CD4-positive, alpha-beta T cell (primary cell): Measurements from ENCODE around the gene IGFLR1. TPM values are rescaled to one million over a fixed set of nuclear protein-coding genes. Genes with fewer than 3 reads are reported as not detected.

Experiments used
- ATAC-seq: fragments of 200-7000 bp; cut with Tn5 transposase; one replicate; pipeline ENCODE4 v1.10.0; 2022; ENCODE audit warnings: mild to moderate bottlenecking; ENCODE audit not compliant: poor library complexity
- CTCF ChIA-PET: fragments of 350-600 bp; sonication (Branson Sonifier 250); formaldehyde crosslinking; loops from one replicate; lab custom pipeline; 2021; ENCODE audit warnings: antibody characterized with exemption, inconsistent platforms; lab: Charles Lee
- POLR2A ChIA-PET: fragments of 350-600 bp; sonication (Branson Sonifier 250); formaldehyde crosslinking; loops from one replicate; lab custom pipeline; 2021; ENCODE audit warnings: antibody characterized with exemption, inconsistent platforms; lab: Charles Lee
- DNase-seq, 14 experiments: peaks; one replicate each; pipeline ENCODE4 v3.0.0-alpha.2; 2013 to 2020; ENCODE audit warnings: mixed read lengths in 2 of 14
- H3K27ac ChIP-seq, 2 donors: one replicate each; pipeline versions ENCODE4 v1.5.1 to v1.7.0; 2013; ENCODE audit warnings: low read length in 2 of 2, low read depth in 1 of 2, mild to moderate bottlenecking in 1 of 2
- H3K27me3 ChIP-seq, 2 experiments: 1 replicate in 1 of 2; 2 replicates in 1 of 2; pipeline versions ENCODE4 v1.6.1 to v1.7.0; 2013; ENCODE audit warnings: low read length in 2 of 2, control low read depth in 1 of 2, mild to moderate bottlenecking in 1 of 2, moderate library complexity in 1 of 2; ENCODE audit not compliant: insufficient read depth in 2 of 2, control insufficient read depth in 1 of 2
- H3K36me3 ChIP-seq: one replicate; pipeline ENCODE4 v1.6.1; 2013; ENCODE audit warnings: low read length, control low read depth; ENCODE audit not compliant: insufficient read depth
- H3K4me1 ChIP-seq: one replicate; pipeline ENCODE4 v1.6.1; 2013; ENCODE audit warnings: low read length, control low read depth; ENCODE audit not compliant: insufficient read depth
- H3K4me3 ChIP-seq: one replicate; pipeline ENCODE4 v1.5.1; 2013; ENCODE audit warnings: mild to moderate bottlenecking, low read length, moderate library complexity
- H3K9me3 ChIP-seq, 2 experiments: 1 replicate in 1 of 2; 2 replicates in 1 of 2; pipeline versions ENCODE4 v1.6.1 to v1.7.0; 2013; ENCODE audit warnings: low read length in 2 of 2, mild to moderate bottlenecking in 2 of 2, control low read depth in 1 of 2, moderate library complexity in 1 of 2; ENCODE audit not compliant: control insufficient read depth in 1 of 2, insufficient read depth in 1 of 2
- H3K27ac Mint-ChIP-seq: one replicate; pipeline ENCODE4 v1.8.0; 2020; ENCODE audit warnings: mixed read lengths
- H3K27me3 Mint-ChIP-seq: one replicate; pipeline ENCODE4 v1.8.0; 2021; ENCODE audit warnings: mixed read lengths
- H3K36me3 Mint-ChIP-seq: one replicate; pipeline ENCODE4 v1.8.0; 2021; ENCODE audit warnings: low read depth, mixed read lengths
- H3K4me1 Mint-ChIP-seq: one replicate; pipeline ENCODE4 v1.8.0; 2021; ENCODE audit warnings: low read depth, mixed read lengths
- H3K4me3 Mint-ChIP-seq: one replicate; pipeline ENCODE4 v1.8.0; 2020; ENCODE audit warnings: mild to moderate bottlenecking, mixed read lengths
- H3K9me3 Mint-ChIP-seq: one replicate; pipeline ENCODE4 v1.8.0; 2020; ENCODE audit warnings: mixed read lengths
- intact Hi-C, 2 experiments: fragments of 100-400 bp; cut with DNase I in 1 of 2; cut with micrococcal nuclease in 1 of 2; formaldehyde crosslinking; loops; one replicate each; pipeline versions ENCODE4 v1.15.1 to v1.9.0; 2023 to 2025; cut with DNase I, micrococcal nuclease
- total RNA-seq, 174 experiments: library from RNA in 2 of 174; stranded (reverse) in 2 of 174; gene quantifications; one replicate each; pipeline ENCODE4 v1.2.3 and lab custom pipeline; 2021 to 2026
- TF ChIP-seq, protein P1 (sequence below): fragments of 200-600 bp; IDR thresholded peaks from one replicate; pipeline ENCODE4 v1.8.0; 2022; ENCODE audit warnings: antibody characterized with exemption, mild to moderate bottlenecking

Gene IGFLR1
- total RNA-seq, 2 experiments from 2014 or later = 40.3 to 43.1 TPM

DNA sequence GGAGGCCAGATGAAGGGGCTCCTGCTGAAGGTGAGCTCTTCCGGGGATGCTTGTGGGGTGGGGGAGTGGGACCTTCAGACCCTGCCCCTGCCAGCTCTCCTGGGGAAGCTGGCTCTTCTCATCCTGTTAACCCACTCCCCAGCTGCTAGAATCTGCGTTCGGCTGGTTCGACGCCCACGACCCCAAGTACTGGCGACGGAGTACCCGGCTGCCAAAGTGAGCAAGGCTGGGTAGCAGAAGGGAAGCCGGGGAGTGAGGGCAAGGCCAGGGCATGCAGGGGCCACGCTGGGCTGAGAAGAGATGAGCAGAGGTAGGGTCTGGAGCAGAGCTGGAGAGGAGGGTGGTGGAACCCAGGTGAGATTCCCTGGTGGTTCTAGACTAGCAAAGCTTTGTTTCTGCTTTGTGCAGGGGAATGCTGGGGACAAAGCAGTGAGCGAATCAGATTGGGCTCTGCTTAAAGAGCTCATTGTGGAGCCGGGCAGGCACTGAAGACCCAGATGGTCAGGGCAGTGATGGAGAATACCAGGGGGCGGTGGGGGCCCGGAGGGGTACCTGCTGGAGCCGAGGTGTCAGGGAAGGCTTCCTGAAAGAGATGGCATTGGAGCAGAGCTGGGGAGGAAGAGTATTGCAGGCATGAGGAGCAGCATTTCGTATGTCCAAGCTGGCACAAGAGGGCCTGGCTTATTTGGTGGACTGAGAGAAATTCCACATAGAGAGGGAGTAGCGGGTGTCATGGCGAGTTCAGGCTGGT, 14.1 kb downstream of the IGFLR1 start:
- no peak for DNase-seq
- H3K36me3 Mint-ChIP-seq = peaks cover 84% of the 10 kb centered on the region
- Histone ChIP-seq H3K36me3 (peaks cover 99% of the 10 kb centered on the region), H3K9me3 (no peaks in the 10 kb centered on the region), H3K27me3 (no peaks in the 10 kb centered on the region), H3K4me3 (no peak overlapping the region), H3K27ac (no peak overlapping the region), H3K4me1 (no peaks in the 10 kb centered on the region)
- POLR2A ChIA-PET = interaction anchor here (0.6 to 1.3 kb wide), 3 partner anchors 10 to 12 kb away, joined by 3 to 5 read pairs (median 4); no protein-coding TSS in a partner anchor
- no peak overlapping the region for H3K27ac Mint-ChIP-seq
- no peaks in the 10 kb centered on the region for H3K27me3 Mint-ChIP-seq
- CTCF ChIA-PET = no interaction called here
- intact Hi-C loops = no loop called here
- H3K9me3 Mint-ChIP-seq = no peaks in the 10 kb centered on the region
- H3K4me3 Mint-ChIP-seq = no peak overlapping the region
- no peak for ATAC-seq
- TF ChIP-seq, protein P1, sequence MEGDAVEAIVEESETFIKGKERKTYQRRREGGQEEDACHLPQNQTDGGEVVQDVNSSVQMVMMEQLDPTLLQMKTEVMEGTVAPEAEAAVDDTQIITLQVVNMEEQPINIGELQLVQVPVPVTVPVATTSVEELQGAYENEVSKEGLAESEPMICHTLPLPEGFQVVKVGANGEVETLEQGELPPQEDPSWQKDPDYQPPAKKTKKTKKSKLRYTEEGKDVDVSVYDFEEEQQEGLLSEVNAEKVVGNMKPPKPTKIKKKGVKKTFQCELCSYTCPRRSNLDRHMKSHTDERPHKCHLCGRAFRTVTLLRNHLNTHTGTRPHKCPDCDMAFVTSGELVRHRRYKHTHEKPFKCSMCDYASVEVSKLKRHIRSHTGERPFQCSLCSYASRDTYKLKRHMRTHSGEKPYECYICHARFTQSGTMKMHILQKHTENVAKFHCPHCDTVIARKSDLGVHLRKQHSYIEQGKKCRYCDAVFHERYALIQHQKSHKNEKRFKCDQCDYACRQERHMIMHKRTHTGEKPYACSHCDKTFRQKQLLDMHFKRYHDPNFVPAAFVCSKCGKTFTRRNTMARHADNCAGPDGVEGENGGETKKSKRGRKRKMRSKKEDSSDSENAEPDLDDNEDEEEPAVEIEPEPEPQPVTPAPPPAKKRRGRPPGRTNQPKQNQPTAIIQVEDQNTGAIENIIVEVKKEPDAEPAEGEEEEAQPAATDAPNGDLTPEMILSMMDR = no peak
- H3K4me1 Mint-ChIP-seq = no peaks in the 10 kb centered on the region

GRCh38 chr19:35727053-35727955, 14.9 kb downstream of the IGFLR1 start:
- Histone ChIP-seq H3K4me3 (no peak overlapping the region), H3K4me1 (no peaks in the 10 kb centered on the region), H3K27me3 (no peaks in the 10 kb centered on the region), H3K9me3 (no peaks in the 10 kb centered on the region), H3K27ac (no peak overlapping the region), H3K36me3 (peaks cover 100% of the 10 kb centered on the region)
- DNase-seq (no peak), ATAC-seq (no peak)
- H3K4me3 Mint-ChIP-seq = no peak overlapping the region
- intact Hi-C loops = no loop called here
- TF ChIP-seq, protein P1 = no peak
- no peak overlapping the region for H3K27ac Mint-ChIP-seq
- ChIA-PET CTCF (no interaction called here), POLR2A (interaction anchor here (0.6 to 1.2 kb wide), 2 partner anchors 9 to 13 kb away, joined by 3 to 5 read pairs; no protein-coding TSS in a partner anchor)
- H3K36me3 Mint-ChIP-seq = peaks cover 92% of the 10 kb centered on the region
- no peaks in the 10 kb centered on the region for H3K27me3 Mint-ChIP-seq
- no peaks in the 10 kb centered on the region for H3K4me1 Mint-ChIP-seq
- H3K9me3 Mint-ChIP-seq = no peaks in the 10 kb centered on the region

- H3K27ac ChIP-seq = no peak overlapping the region
- Mint-ChIP-seq H3K36me3 (peaks cover 95% of the 10 kb centered on the region), H3K27me3 (no peaks in the 10 kb centered on the region), H3K4me1 (peaks cover 6% of the 10 kb centered on the region), H3K4me3 (no peak overlapping the region), H3K9me3 (no peaks in the 10 kb centered on the region), H3K27ac (no peak overlapping the region)
- no peaks in the 10 kb centered on the region for H3K27me3 ChIP-seq
- no peak for DNase-seq
- intact Hi-C loops = no loop called here
- no peaks in the 10 kb centered on the region for H3K4me1 ChIP-seq
- no peak for ATAC-seq
- no peaks in the 10 kb centered on the region for H3K9me3 ChIP-seq
- H3K36me3 ChIP-seq = peaks cover 96% of the 10 kb centered on the region
- TF ChIP-seq, protein P1 = no peak
- no peak overlapping the region for H3K4me3 ChIP-seq
- ChIA-PET CTCF (no interaction called here), POLR2A (no interaction called here)
These were observed 16.9 kb downstream of the IGFLR1 start for GRCh38 chr19:35725216-35725861.
